Measurements from ENCODE around the gene MKLN1. TPM values are rescaled to one million over a fixed set of nuclear protein-coding genes. Genes with fewer than 3 reads are reported as not detected.

MKLN1 gene
- total and polyA plus RNA-seq, 2 of the 13 experiments (the other 11 are each of a cell fraction or from before 2014, with no cell fraction given): 33.6 to 43.5 TPM

GRCh38 chr7:131400681-131401176 is 73.1 kb downstream of the MKLN1 start:
- H3K79me2 ChIP-seq (ENCODE audit: insufficient read depth, low read length): peaks cover 6% of the 10 kb centered on the region
- CTCF ChIA-PET (ENCODE audit: low intra/inter-chr PET ratio, low total read pairs): no interaction called here
- intact Hi-C loops (cut with micrococcal nuclease; ENCODE audit: unreplicated experiment): no loop called here
- BruUV-seq (replicated peaks): no TSS peak
- H3K36me3 ChIP-seq (replicated peaks in 1 of 2; ENCODE audit: control insufficient read depth in 1 of 2, insufficient read depth in 2 of 2, low read length in 2 of 2): peaks cover 5 to 28% of the 10 kb centered on the region in 2 experiments
- H3K4me3 ChIP-seq (replicated peaks in 1 of 3; ENCODE audit: insufficient read depth in 1 of 3, low read depth in 2 of 3, low read length in 3 of 3): no peak overlapping the region
- H4K20me1 ChIP-seq (ENCODE audit: insufficient read depth, low read length): 0 out of 2 replicates have a peak, but pooled peaks cover 2% of the 10 kb centered on the region
- ATAC-seq: no peak; the same call in 2 of the 3 replicates
- no peaks in the 10 kb centered on the region for H3K27me3 ChIP-seq (ENCODE audit: control insufficient read depth in 1 of 2, insufficient read depth in 2 of 2, low read length in 2 of 2)
- POLR2A ChIA-PET: no interaction called here
- in situ Hi-C loops (cut with HindIII; ENCODE audit: extremely low pct_ligation_motif_present, low pct_unique_long_range_greater_than_20kb): no loop called here
- no peak overlapping the region for H3K4me2 ChIP-seq (ENCODE audit: low read depth, low read length)
- TF ChIP-seq ELF3 (CRISPR knock-in tag; IDR thresholded peaks at IDR 0.05) (peak; percentile 66), CEBPB (IDR thresholded peaks at IDR 0.05; ENCODE audit: borderline replicate concordance, low read depth, low read length) (no peak), ZNF337 (CRISPR knock-in tag; IDR thresholded peaks at IDR 0.05; ENCODE audit: borderline replicate concordance, low read depth) (no peak), ZNF652 (CRISPR knock-in tag; IDR thresholded peaks at IDR 0.05; ENCODE audit: borderline replicate concordance, low read depth) (peak; percentile 92), FOXP1 (IDR thresholded peaks at IDR 0.05) (no peak), FOXP1 (CRISPR knock-in tag; IDR thresholded peaks at IDR 0.05) (peak; percentile 35; the same call in 1 of the 2 replicates), ATF1 (CRISPR knock-in tag; IDR thresholded peaks at IDR 0.05) (0 out of 2 replicates have a peak, but pooled peaks have one; percentile 15), ZSCAN29 (CRISPR knock-in tag; conservative IDR thresholded peaks at IDR 0.05) (no peak), HINFP (CRISPR knock-in tag; IDR thresholded peaks at IDR 0.05; ENCODE audit: low read depth) (no peak), ZXDC (CRISPR knock-in tag; IDR thresholded peaks at IDR 0.05) (no peak), HOMEZ (CRISPR knock-in tag; IDR thresholded peaks at IDR 0.05; ENCODE audit: low read depth) (peak; percentile 56; the same call in 1 of the 2 replicates)
- H3K9me3 ChIP-seq (ENCODE audit: low read length): 0 out of 2 replicates have a peak, but pooled peaks cover 7% of the 10 kb centered on the region
- 100% methylated on average over 1 of the region's 1 CpG for WGBS (ENCODE audit: low lambda C conversion rate)
- no peak overlapping the region for H3K9ac ChIP-seq (ENCODE audit: insufficient read depth, low read depth, low read length)
- H2AFZ ChIP-seq (ENCODE audit: low read length): no peak overlapping the region
- DNase-seq (ENCODE audit: low spot score): peak; percentile 16
- peaks cover 22% of the 10 kb centered on the region for H3K4me1 ChIP-seq (ENCODE audit: insufficient read depth, low read length)
- H3K27ac ChIP-seq (ENCODE audit: extremely low read length, insufficient read depth, low read length): no peak overlapping the region
- no peak for FAIRE-seq

All from HepG2 (cell line).